HEK293 (cell line): ENCODE measurements around the gene C1orf210.
A peak's percentile ranks its signal among the peaks of the same experiment; 100 is the strongest.

ENCODE experiments used
- CTCF ChIA-PET: fragments of 350-600 bp; formaldehyde crosslinking; extraction: SDS; loops from one replicate; lab custom pipeline; 2021; ENCODE audit warnings: antibody characterized with exemption; lab: Yijun Ruan, JAX
- POLR2A ChIA-PET: fragments of 300-600 bp; formaldehyde crosslinking; extraction: SDS; loops from one replicate; lab custom pipeline; 2020; ENCODE audit warnings: antibody characterized with exemption, inconsistent platforms; lab: Yijun Ruan, JAX
- H3K27ac ChIP-seq: fragments of 200-500 bp; sonication (Bioruptor generic); 2 replicates; pipeline ENCODE4 v1.5.1; 2014; ENCODE audit warnings: low read depth, low read length, control low read depth, inconsistent platforms; ENCODE audit errors: extremely low read depth
- H3K36me3 ChIP-seq, 2 experiments: fragments of 200-500 bp in 1 of 2; sonication (Bioruptor generic) in 1 of 2; 1 replicate in 1 of 2; 2 replicates in 1 of 2; pipeline ENCODE4 v1.5.1; 2014 to 2017; ENCODE audit warnings: inconsistent platforms in 2 of 2, low read length in 2 of 2; ENCODE audit not compliant: control insufficient read depth in 2 of 2, insufficient read depth in 1 of 2
- H3K4me1 ChIP-seq: fragments of 200-500 bp; sonication (Bioruptor generic); 2 replicates; pipeline ENCODE4 v1.5.1; 2014; ENCODE audit warnings: mild to moderate bottlenecking, low read length, inconsistent platforms; ENCODE audit not compliant: control insufficient read depth, insufficient read depth
- H3K4me3 ChIP-seq: 2 replicates; pipeline ENCODE4 v1.5.1; 2011; ENCODE audit warnings: low read depth, mild to moderate bottlenecking, control low read depth, low read length, moderate library complexity
- H3K9me3 ChIP-seq: fragments of 200-500 bp; sonication (Bioruptor generic); 2 replicates; pipeline ENCODE4 v1.5.1; 2014; ENCODE audit warnings: low read depth, low read length, inconsistent platforms; ENCODE audit not compliant: control insufficient read depth, insufficient read depth
- GLI2 ChIP-seq: fragments of 450-650 bp; formaldehyde crosslinking; IDR thresholded peaks from 2 replicates; pipeline ENCODE4; 2017; ENCODE audit warnings: missing biosample characterization, missing genetic modification characterization, low read depth, borderline replicate concordance
- KLF16 ChIP-seq: fragments of 450-650 bp; formaldehyde crosslinking; IDR thresholded peaks from 2 replicates; pipeline ENCODE4 v1.5.1; 2017; ENCODE audit warnings: missing biosample characterization, missing genetic modification characterization
- OSR2 ChIP-seq: fragments of 450-650 bp; formaldehyde crosslinking; IDR thresholded peaks from 2 replicates; pipeline ENCODE4 v1.5.1; 2016; ENCODE audit warnings: missing biosample characterization, missing genetic modification characterization
- TRIM28 ChIP-seq: IDR thresholded peaks from 2 replicates; pipeline ENCODE4 v1.6.1; 2011; ENCODE audit warnings: low read length, control low read depth, borderline replicate concordance
- ZBTB20 ChIP-seq: fragments of 450-650 bp; formaldehyde crosslinking; IDR thresholded peaks from 2 replicates; pipeline ENCODE4 v1.5.1; 2016; ENCODE audit warnings: missing biosample characterization, missing genetic modification characterization
- ZBTB21 ChIP-seq: fragments of 450-650 bp; formaldehyde crosslinking; IDR thresholded peaks from 2 replicates; pipeline ENCODE4 v1.5.1; 2017; ENCODE audit warnings: missing biosample characterization, missing genetic modification characterization
- ZNF132 ChIP-seq: fragments of 450-650 bp; formaldehyde crosslinking; IDR thresholded peaks from 2 replicates; pipeline ENCODE4 v1.5.1; 2017; ENCODE audit warnings: missing biosample characterization, missing genetic modification characterization, borderline replicate concordance
- ZNF146 ChIP-seq: fragments of 450-650 bp; formaldehyde crosslinking; IDR thresholded peaks from 2 replicates; pipeline ENCODE4 v1.5.1; 2016; ENCODE audit warnings: missing biosample characterization, missing genetic modification characterization
- ZNF223 ChIP-seq: fragments of 450-650 bp; formaldehyde crosslinking; IDR thresholded peaks from 2 replicates; pipeline ENCODE4 v1.5.1; 2016; ENCODE audit warnings: missing biosample characterization, missing genetic modification characterization
- ZNF530 ChIP-seq: fragments of 450-650 bp; formaldehyde crosslinking; IDR thresholded peaks from 2 replicates; pipeline ENCODE4 v1.5.1; 2016; ENCODE audit warnings: low read depth, missing biosample characterization, missing genetic modification characterization
- ZNF549 ChIP-seq: fragments of 450-650 bp; IDR thresholded peaks from 2 replicates; pipeline ENCODE4 v1.5.1; 2018; ENCODE audit warnings: missing biosample characterization, missing genetic modification characterization, mild to moderate bottlenecking, inconsistent platforms, moderate library complexity
- ZNF560 ChIP-seq: fragments of 450-650 bp; formaldehyde crosslinking; IDR thresholded peaks from 2 replicates; pipeline ENCODE4 v1.5.1; 2017; ENCODE audit warnings: missing biosample characterization, missing genetic modification characterization, borderline replicate concordance
- ZNF571 ChIP-seq: fragments of 450-650 bp; formaldehyde crosslinking; IDR thresholded peaks from 2 replicates; pipeline ENCODE4 v1.5.0; 2017; ENCODE audit warnings: missing biosample characterization, missing genetic modification characterization
- ZNF610 ChIP-seq: fragments of 450-650 bp; formaldehyde crosslinking; IDR thresholded peaks from 2 replicates; pipeline ENCODE4 v1.5.1; 2016; ENCODE audit warnings: missing biosample characterization, missing genetic modification characterization, borderline replicate concordance
- ZNF654 ChIP-seq: fragments of 450-650 bp; formaldehyde crosslinking; IDR thresholded peaks from 2 replicates; pipeline ENCODE4 v1.5.1; 2016; ENCODE audit warnings: low read depth, missing biosample characterization, missing genetic modification characterization
- ZNF664 ChIP-seq: fragments of 450-650 bp; formaldehyde crosslinking; IDR thresholded peaks from 2 replicates; pipeline ENCODE4 v1.5.1; 2016; ENCODE audit warnings: missing biosample characterization, missing genetic modification characterization
- ZNF701 ChIP-seq: fragments of 450-650 bp; formaldehyde crosslinking; IDR thresholded peaks from 2 replicates; pipeline ENCODE4 v1.5.1; 2016; ENCODE audit warnings: missing biosample characterization, missing genetic modification characterization
- ZNF707 ChIP-seq: fragments of 450-650 bp; formaldehyde crosslinking; IDR thresholded peaks from 2 replicates; pipeline ENCODE4 v1.5.1; 2016; ENCODE audit warnings: missing biosample characterization, missing genetic modification characterization
- ZNF776 ChIP-seq: fragments of 450-650 bp; formaldehyde crosslinking; IDR thresholded peaks from 2 replicates; pipeline ENCODE4 v1.5.0; 2017; ENCODE audit warnings: missing biosample characterization, missing genetic modification characterization, borderline replicate concordance
- ZXDB ChIP-seq: fragments of 450-650 bp; formaldehyde crosslinking; IDR thresholded peaks from 2 replicates; pipeline ENCODE4 v1.5.1; 2016; ENCODE audit warnings: missing biosample characterization, missing genetic modification characterization
- TF ChIP-seq, protein P1 (sequence below): fragments of 450-650 bp; formaldehyde crosslinking; IDR thresholded peaks from 2 replicates; pipeline ENCODE4 v1.5.1; 2016; ENCODE audit warnings: missing biosample characterization, missing genetic modification characterization
- TF ChIP-seq, protein P2 (sequence below): fragments of 450-650 bp; formaldehyde crosslinking; IDR thresholded peaks from 2 replicates; pipeline ENCODE4 v1.5.1; 2016; ENCODE audit warnings: missing biosample characterization, missing genetic modification characterization

C1orf210 gene

DNA sequence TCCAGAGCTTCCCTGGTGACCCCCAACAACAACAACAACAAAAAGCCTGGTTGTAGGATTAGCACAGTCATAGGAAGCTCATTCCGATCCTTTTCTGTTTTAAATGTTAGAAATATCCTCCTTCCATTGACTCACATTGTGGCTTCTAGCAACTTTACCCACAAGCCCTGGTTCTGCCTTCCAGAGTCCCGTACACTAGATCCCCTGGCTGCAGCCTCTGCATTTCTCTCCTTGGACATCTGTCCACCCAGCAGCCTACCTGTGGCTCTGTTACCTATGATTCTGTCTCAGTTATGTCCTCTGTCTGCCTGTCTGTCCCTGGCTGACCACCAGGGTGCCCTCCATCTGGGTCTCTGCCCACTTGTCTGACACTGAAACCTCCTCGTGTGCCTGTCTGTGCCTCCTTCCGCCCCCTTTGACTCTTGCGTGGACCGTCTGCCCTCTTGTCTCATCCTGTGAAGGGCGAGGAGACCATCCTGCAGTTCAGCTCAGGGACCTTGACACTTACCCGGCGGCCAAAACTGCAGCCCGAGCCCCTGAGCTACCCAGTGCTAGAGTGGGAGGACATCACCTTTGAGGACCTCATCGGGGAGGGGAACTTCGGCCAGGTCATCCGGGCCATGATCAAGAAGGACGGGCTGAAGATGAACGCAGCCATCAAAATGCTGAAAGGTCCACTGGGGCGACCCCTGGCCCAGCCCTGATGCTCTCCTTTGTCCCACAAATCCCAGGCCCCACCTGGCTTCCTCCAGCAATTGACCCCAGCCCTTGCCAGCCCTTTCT, 31.5 kb upstream of the C1orf210 start:
- CTCF ChIA-PET, result interaction anchor here (1.4 kb wide), 1 partner anchor 14 kb away, joined by 4 read pairs; no protein-coding TSS in a partner anchor
- no peaks in the 10 kb centered on the region for H3K36me3 ChIP-seq
- H3K4me3 ChIP-seq, result no peak overlapping the region
- H3K27ac ChIP-seq, result no peak overlapping the region
- H3K9me3 ChIP-seq, result no peaks in the 10 kb centered on the region
- POLR2A ChIA-PET, result interaction anchor here (0.9 kb wide), 1 partner anchor 41 kb away, joined by 3 read pairs; the partner anchor contains the start of gene CDC20
- no peaks in the 10 kb centered on the region for H3K4me1 ChIP-seq
- no peak for TF ChIP-seq ZNF560 (tag by site-specific recombination)
- TF ChIP-seq, protein P1, sequence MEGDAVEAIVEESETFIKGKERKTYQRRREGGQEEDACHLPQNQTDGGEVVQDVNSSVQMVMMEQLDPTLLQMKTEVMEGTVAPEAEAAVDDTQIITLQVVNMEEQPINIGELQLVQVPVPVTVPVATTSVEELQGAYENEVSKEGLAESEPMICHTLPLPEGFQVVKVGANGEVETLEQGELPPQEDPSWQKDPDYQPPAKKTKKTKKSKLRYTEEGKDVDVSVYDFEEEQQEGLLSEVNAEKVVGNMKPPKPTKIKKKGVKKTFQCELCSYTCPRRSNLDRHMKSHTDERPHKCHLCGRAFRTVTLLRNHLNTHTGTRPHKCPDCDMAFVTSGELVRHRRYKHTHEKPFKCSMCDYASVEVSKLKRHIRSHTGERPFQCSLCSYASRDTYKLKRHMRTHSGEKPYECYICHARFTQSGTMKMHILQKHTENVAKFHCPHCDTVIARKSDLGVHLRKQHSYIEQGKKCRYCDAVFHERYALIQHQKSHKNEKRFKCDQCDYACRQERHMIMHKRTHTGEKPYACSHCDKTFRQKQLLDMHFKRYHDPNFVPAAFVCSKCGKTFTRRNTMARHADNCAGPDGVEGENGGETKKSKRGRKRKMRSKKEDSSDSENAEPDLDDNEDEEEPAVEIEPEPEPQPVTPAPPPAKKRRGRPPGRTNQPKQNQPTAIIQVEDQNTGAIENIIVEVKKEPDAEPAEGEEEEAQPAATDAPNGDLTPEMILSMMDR, result peak; percentile 28; the same call in 1 of the 2 replicates

DNA sequence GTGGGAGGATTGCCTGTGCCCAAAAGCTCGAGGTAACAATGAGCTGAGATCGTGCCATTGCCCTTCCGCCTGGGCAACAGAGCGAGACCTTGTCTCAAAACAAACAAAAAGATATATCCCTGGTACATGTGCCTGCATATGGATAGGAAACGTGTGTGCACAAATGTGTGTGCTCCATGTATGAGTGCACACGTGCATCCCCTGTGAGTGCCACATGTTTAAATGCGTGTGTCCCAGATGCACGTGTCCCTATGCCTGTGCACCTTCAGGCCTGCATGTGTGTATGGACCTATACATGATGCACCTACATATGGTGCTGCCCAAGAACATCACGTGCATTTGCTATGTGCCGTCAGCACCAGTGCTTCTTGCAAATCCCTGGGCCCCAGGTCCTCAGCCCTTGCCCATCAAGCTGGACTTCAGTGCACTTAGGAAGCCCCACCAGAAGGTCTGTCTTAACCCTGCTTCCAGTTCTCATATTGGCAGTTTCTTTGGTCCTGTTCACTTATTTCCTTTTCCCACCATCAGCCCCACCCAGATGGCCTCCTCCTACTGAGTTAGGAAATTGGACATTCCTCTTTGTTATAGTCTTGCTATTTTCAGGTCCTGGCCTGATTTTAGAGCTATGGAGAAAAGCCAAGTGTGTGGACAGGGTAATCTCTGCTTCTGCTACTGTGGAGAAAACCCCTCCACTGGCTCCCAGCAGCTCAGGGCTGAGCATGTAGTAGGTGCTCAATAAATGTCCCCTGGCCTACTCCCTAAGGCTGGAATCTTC, 30.8 kb upstream of the C1orf210 start:
- ChIA-PET CTCF (interaction anchor here (0.6 kb wide), 2 partner anchors 111 to 394 kb away, joined by 3 read pairs; no protein-coding TSS in a partner anchor), POLR2A (interaction anchor here (0.9 kb wide), 1 partner anchor 42 kb away, joined by 3 read pairs; the partner anchor contains the start of gene CDC20)

DNA sequence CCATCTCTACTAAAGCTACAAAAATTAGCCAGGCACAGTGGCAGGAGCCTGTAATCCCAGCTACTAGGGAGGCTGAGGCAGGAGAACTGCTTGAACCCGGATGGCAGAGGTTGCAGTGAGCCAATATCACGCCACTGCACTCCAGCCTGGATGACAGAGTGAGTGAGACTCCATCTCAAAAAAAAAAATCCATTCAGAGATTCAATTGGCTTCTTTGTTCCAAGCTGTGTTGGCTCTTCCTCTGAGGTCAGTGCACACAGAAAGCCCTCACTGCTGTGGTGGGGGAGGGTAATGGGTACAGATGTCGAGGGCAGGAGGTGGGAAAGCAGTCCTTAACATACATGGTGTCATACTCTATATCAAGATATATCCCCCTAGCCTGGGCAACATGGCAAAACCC, 30.1 kb upstream of the C1orf210 start:
- Histone ChIP-seq H3K4me1 (no peaks in the 10 kb centered on the region), H3K36me3 (no peaks in the 10 kb centered on the region), H3K4me3 (no peak overlapping the region)
- POLR2A ChIA-PET, result no interaction called here
- TF ChIP-seq KLF16 (tag by site-specific recombination) (no peak), ZNF146 (tag by site-specific recombination) (no peak), GLI2 (tag by site-specific recombination) (no peak), ZNF571 (tag by site-specific recombination) (no peak), TRIM28 (no peak)
- TF ChIP-seq, all 188 proteins: peak for 0
- no peaks in the 10 kb centered on the region for H3K9me3 ChIP-seq
- CTCF ChIA-PET, result interaction anchor here (0.6 kb wide), 2 partner anchors 110 to 394 kb away, joined by 3 read pairs; no protein-coding TSS in a partner anchor
- no peak overlapping the region for H3K27ac ChIP-seq

More for the DNA sequence above, 30.8 kb upstream of the C1orf210 start:
- no peak overlapping the region for H3K4me3 ChIP-seq
- no peak overlapping the region for H3K27ac ChIP-seq
- no peaks in the 10 kb centered on the region for H3K9me3 ChIP-seq
- no peaks in the 10 kb centered on the region for H3K36me3 ChIP-seq
- TF ChIP-seq ZNF664 (peak; percentile 46; the same call in 1 of the 2 replicates), ZNF776 (tag by site-specific recombination) (no peak), ZNF132 (tag by site-specific recombination) (no peak)
- no peaks in the 10 kb centered on the region for H3K4me1 ChIP-seq

DNA sequence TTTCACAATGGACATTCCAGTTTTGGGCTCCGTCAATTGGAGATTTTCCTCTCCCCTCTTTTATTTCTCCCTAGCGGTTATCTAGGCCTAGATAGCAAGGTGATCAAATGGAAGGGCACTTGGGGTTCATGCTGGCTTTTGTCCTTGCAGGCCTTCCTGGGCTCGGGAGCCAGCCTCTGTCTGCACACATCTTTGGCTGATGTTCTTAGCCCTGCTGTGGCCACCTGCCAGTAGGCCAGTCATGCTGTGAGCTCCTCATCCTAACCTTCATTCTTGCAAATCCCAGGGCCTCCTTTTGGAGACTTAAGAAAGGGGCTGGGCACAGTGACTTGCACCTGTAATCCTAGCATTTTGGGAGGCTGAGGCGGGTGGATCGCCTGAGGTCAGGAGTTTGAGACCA, 28.9 kb upstream of the C1orf210 start:
- Histone ChIP-seq H3K4me3 (no peak overlapping the region), H3K27ac (no peak overlapping the region), H3K9me3 (no peaks in the 10 kb centered on the region), H3K36me3 (no peaks in the 10 kb centered on the region), H3K4me1 (no peaks in the 10 kb centered on the region)
- CTCF ChIA-PET, result interaction anchor here (0.6 kb wide), 1 partner anchor 819 kb away, joined by 4 read pairs; no protein-coding TSS in a partner anchor
- POLR2A ChIA-PET, result interaction anchor here (0.8 kb wide), 1 partner anchor 44 kb away, joined by 5 read pairs; the partner anchor contains the start of gene CDC20
- no peak for TF ChIP-seq ZNF701
- TF ChIP-seq ZXDB (tag by site-specific recombination), result no peak
- no peak for TF ChIP-seq ZNF654 (tag by site-specific recombination)
- TF ChIP-seq OSR2 (tag by site-specific recombination), result no peak
- no peak for TF ChIP-seq ZNF549 (tag by site-specific recombination)
- no peak for TF ChIP-seq ZNF223 (tag by site-specific recombination)
- TF ChIP-seq ZNF610, result no peak
- TF ChIP-seq, protein P2, sequence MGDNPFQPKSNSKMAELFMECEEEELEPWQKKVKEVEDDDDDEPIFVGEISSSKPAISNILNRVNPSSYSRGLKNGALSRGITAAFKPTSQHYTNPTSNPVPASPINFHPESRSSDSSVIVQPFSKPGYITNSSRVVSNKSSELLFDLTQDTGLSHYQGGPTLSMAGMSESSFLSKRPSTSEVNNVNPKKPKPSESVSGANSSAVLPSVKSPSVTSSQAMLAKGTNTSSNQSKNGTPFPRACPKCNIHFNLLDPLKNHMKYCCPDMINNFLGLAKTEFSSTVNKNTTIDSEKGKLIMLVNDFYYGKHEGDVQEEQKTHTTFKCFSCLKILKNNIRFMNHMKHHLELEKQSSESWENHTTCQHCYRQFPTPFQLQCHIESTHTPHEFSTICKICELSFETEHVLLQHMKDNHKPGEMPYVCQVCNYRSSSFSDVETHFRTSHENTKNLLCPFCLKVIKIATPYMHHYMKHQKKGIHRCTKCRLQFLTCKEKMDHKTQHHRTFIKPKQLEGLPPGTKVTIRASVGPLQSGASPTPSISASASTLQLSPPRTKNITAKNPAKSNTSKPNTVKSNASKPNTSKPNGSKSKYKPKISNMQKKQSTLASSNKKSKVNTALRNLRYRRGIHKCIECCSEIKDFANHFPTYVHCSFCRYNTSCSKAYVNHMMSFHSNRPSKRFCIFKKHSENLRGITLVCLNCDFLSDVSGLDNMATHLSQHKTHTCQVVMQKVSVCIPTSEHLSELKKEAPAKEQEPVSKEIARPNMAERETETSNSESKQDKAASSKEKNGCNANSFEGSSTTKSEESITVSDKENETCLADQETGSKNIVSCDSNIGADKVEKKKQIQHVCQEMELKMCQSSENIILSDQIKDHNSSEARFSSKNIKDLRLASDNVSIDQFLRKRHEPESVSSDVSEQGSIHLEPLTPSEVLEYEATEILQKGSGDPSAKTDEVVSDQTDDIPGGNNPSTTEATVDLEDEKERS (tag by site-specific recombination), result no peak
- TF ChIP-seq ZNF530 (tag by site-specific recombination), result no peak
- TF ChIP-seq ZBTB21 (tag by site-specific recombination), result no peak
- no peak for TF ChIP-seq ZBTB20
- TF ChIP-seq ZNF707 (tag by site-specific recombination), result no peak
